GM10266 (cell line): ENCODE results near the gene GALNT2.

Experiments
- DNase-seq: peaks from one replicate; pipeline ENCODE4 v3.0.0; 2012; ENCODE audit errors: extremely low spot score
- CTCF ChIP-seq: IDR thresholded peaks from 2 replicates; pipeline ENCODE4 v1.5.1; 2012; ENCODE audit warnings: mild to moderate bottlenecking, low read depth; ENCODE audit not compliant: control insufficient read depth, insufficient read depth; ENCODE audit errors: missing control alignments

GALNT2 gene

GRCh38 chr1:230139315-230139714, 72.3 kb downstream of the GALNT2 start:
- no peak for TF ChIP-seq CTCF
- no peak for DNase-seq

- TF ChIP-seq CTCF, result no peak
Measured at GRCh38 chr1:230139741-230140140, 72.7 kb downstream of the GALNT2 start.

GRCh38 chr1:230140221-230141020, 73.4 kb downstream of the GALNT2 start:
- no peak for TF ChIP-seq CTCF
- DNase-seq, result no peak

More at GRCh38 chr1:230139741-230140140, 72.7 kb downstream of the GALNT2 start:
- DNase-seq, result no peak

GRCh38 chr1:230141021-230141648, 74.1 kb downstream of the GALNT2 start:
- TF ChIP-seq CTCF, result no peak
- DNase-seq, result no peak

GRCh38 chr1:230141797-230142607, 75.0 kb downstream of the GALNT2 start:
- TF ChIP-seq CTCF, result no peak
- no peak for DNase-seq

GRCh38 chr1:230142608-230143210, 75.7 kb downstream of the GALNT2 start:
- no peak for TF ChIP-seq CTCF
- DNase-seq, result no peak
